Loucy (cell line): ENCODE results near the gene DQX1.

Experiments used
- H2AFZ ChIP-seq: fragments of 200-600 bp; sonication (generic); 2 replicates; pipeline ENCODE4 v1.6.0; 2016; ENCODE audit warnings: antibody characterized with exemption, mild to moderate bottlenecking, low read length, moderate library complexity
- H3F3A ChIP-seq: fragments of 200-600 bp; 2 replicates; pipeline ENCODE4 v1.6.0; 2016; ENCODE audit warnings: antibody characterized with exemption, low read depth, mild to moderate bottlenecking
- H3K27me3 ChIP-seq: fragments of 200-600 bp; sonication (generic); 2 replicates; pipeline ENCODE4 v1.6.1; 2014; ENCODE audit warnings: low read length, mild to moderate bottlenecking; ENCODE audit not compliant: insufficient read depth, poor library complexity, severe bottlenecking
- H3K36me3 ChIP-seq: fragments of 200-600 bp; sonication (generic); 2 replicates; pipeline ENCODE4 v1.6.1; 2016; ENCODE audit warnings: low read length; ENCODE audit not compliant: insufficient read depth
- H3K4me1 ChIP-seq: fragments of 200-600 bp; sonication (generic); 2 replicates; pipeline ENCODE4 v1.5.1; 2014; ENCODE audit warnings: low read length, mild to moderate bottlenecking; ENCODE audit not compliant: insufficient read depth, poor library complexity, severe bottlenecking
- H3K4me2 ChIP-seq: fragments of 200-600 bp; sonication (generic); 2 replicates; pipeline ENCODE4 v1.6.0; 2014; ENCODE audit warnings: antibody characterized with exemption, low read length, low read depth, mild to moderate bottlenecking; ENCODE audit not compliant: poor library complexity, severe bottlenecking
- H3K4me3 ChIP-seq: fragments of 200-600 bp; sonication (generic); 2 replicates; pipeline ENCODE4 v1.5.1; 2014; ENCODE audit warnings: low read length, mild to moderate bottlenecking, mixed read lengths; ENCODE audit not compliant: poor library complexity, severe bottlenecking
- H3K79me2 ChIP-seq: fragments of 200-600 bp; sonication (generic); 2 replicates; pipeline ENCODE4 v1.6.1; 2014; ENCODE audit warnings: low read length; ENCODE audit not compliant: insufficient read depth
- H3K9ac ChIP-seq: fragments of 200-600 bp; sonication (generic); 2 replicates; pipeline ENCODE4 v1.6.0; 2014; ENCODE audit warnings: mild to moderate bottlenecking, low read depth, low read length, moderate library complexity; ENCODE audit not compliant: poor library complexity, severe bottlenecking
- H3K9me2 ChIP-seq: fragments of 200-600 bp; sonication (generic); replicated peaks from 2 replicates; pipeline ENCODE4 v1.6.1; 2016; ENCODE audit warnings: low read depth, low read length, mixed read lengths
- H3K9me3 ChIP-seq: fragments of 200-600 bp; sonication (generic); 2 replicates; pipeline ENCODE4 v1.6.1; 2014; ENCODE audit warnings: mild to moderate bottlenecking, antibody characterized with exemption, low read length, low read depth; ENCODE audit not compliant: insufficient read depth
- H4K20me1 ChIP-seq: fragments of 200-600 bp; sonication (generic); 2 replicates; pipeline ENCODE4 v1.6.0; 2014; ENCODE audit warnings: antibody characterized with exemption, low read length, mild to moderate bottlenecking; ENCODE audit not compliant: insufficient read depth, poor library complexity, severe bottlenecking
- CTCF ChIP-seq: fragments of 200-600 bp; sonication (generic); conservative IDR thresholded peaks from 2 replicates; pipeline ENCODE4 v1.5.1; 2014; ENCODE audit warnings: mild to moderate bottlenecking, antibody characterized with exemption, low read length
- EZH2phosphoT487 ChIP-seq: fragments of 200-600 bp; IDR thresholded peaks from 2 replicates; pipeline ENCODE4 v1.6.1; 2018; ENCODE audit warnings: antibody characterized with exemption, mild to moderate bottlenecking, moderate library complexity, borderline replicate concordance

Gene DQX1

GRCh38 chr2:74538881-74539339 is 12.9 kb upstream of the DQX1 start:
- Histone ChIP-seq H3K27me3 (no peaks in the 10 kb centered on the region), H3K4me2 (no peak overlapping the region), H4K20me1 (no peaks in the 10 kb centered on the region), H3K4me1 (no peaks in the 10 kb centered on the region), H3F3A (no peaks in the 10 kb centered on the region), H3K9me3 (no peaks in the 10 kb centered on the region), H3K79me2 (no peaks in the 10 kb centered on the region), H3K36me3 (no peaks in the 10 kb centered on the region), H2AFZ (no peak overlapping the region), H3K9ac (no peak overlapping the region), H3K4me3 (no peak overlapping the region), H3K9me2 (no peaks in the 10 kb centered on the region)
- no peak for TF ChIP-seq EZH2phosphoT487
- TF ChIP-seq CTCF, result no peak

GRCh38 chr2:74537140-74537539 is 11.1 kb upstream of the DQX1 start:
- no peaks in the 10 kb centered on the region; the same call in 1 of the 2 replicates for H3K79me2 ChIP-seq
- H3K27me3 ChIP-seq, result no peaks in the 10 kb centered on the region
- peaks cover 4% of the 10 kb centered on the region for H4K20me1 ChIP-seq
- no peak overlapping the region for H3K4me2 ChIP-seq
- no peaks in the 10 kb centered on the region for H3K9me3 ChIP-seq
- no peak for TF ChIP-seq EZH2phosphoT487
- no peak for TF ChIP-seq CTCF
- peaks cover 3% of the 10 kb centered on the region; the same call in 1 of the 2 replicates for H3K36me3 ChIP-seq
- no peak overlapping the region for H3K9ac ChIP-seq
- no peaks in the 10 kb centered on the region for H3F3A ChIP-seq
- no peak overlapping the region for H3K4me3 ChIP-seq
- H2AFZ ChIP-seq, result no peak overlapping the region
- H3K4me1 ChIP-seq, result peaks cover under 1% of the 10 kb centered on the region
- no peaks in the 10 kb centered on the region for H3K9me2 ChIP-seq

- H3K9ac ChIP-seq, result no peak overlapping the region
- H3K4me1 ChIP-seq, result peaks cover 8% of the 10 kb centered on the region
- no peak overlapping the region for H3K4me3 ChIP-seq
- no peaks in the 10 kb centered on the region for H3K9me3 ChIP-seq
- peaks cover 3% of the 10 kb centered on the region; the same call in 1 of the 2 replicates for H3K36me3 ChIP-seq
- H4K20me1 ChIP-seq, result peaks cover 4% of the 10 kb centered on the region
- H3K9me2 ChIP-seq, result no peaks in the 10 kb centered on the region
- H2AFZ ChIP-seq, result no peak overlapping the region
- no peak for TF ChIP-seq EZH2phosphoT487
- TF ChIP-seq CTCF, result no peak
- no peaks in the 10 kb centered on the region for H3K27me3 ChIP-seq
- H3K4me2 ChIP-seq, result no peak overlapping the region
- no peaks in the 10 kb centered on the region for H3F3A ChIP-seq
- peaks cover 8% of the 10 kb centered on the region for H3K79me2 ChIP-seq
Observed at GRCh38 chr2:74536166-74536950, 10.3 kb upstream of the DQX1 start.
